Right ventricle myocardium superior (tissue), 1 donor: ENCODE data around the gene IL4. TPM values are rescaled to one million over a fixed set of nuclear protein-coding genes. Genes with fewer than 3 reads are reported as not detected.
"Not testable (repeated sequence)": the region's sequence is repeated elsewhere in the genome, so short reads cannot be mapped to it uniquely, and the experiment has no call there.

ENCODE experiments used
- ATAC-seq: fragments of 200-7000 bp; cut with Tn5 transposase; one replicate; pipeline ENCODE4 v1.9.1; 2020; ENCODE audit warnings: mild to moderate bottlenecking; ENCODE audit not compliant: poor library complexity
- DNase-seq: peaks from one replicate; pipeline ENCODE4 v3.0.0-alpha.2; 2020
- intact Hi-C: fragments of 100-400 bp; cut with DNase I; formaldehyde crosslinking; loops from one replicate; pipeline ENCODE4 v1.11.2; 2022
- total RNA-seq: library from RNA; stranded (reverse); fragmentation: NEBNext Ultra II Directional; extraction: Animal tissue kit (Norgen Biotek cat#: 25700); gene quantifications from one replicate; pipeline ENCODE4 v1.2.1, GENCODE V29; 2021
- donor health status: DM: no; HTN: yes; CAD: no; lungs with severe emphysema.

The IL4 gene
- total RNA-seq, 1 donor from 2014 or later, result not detected

- DNase-seq, result no peak
- intact Hi-C loops, result no loop called here
- no peak for ATAC-seq
Measured at GRCh38 chr5:132684922-132685720, 11.3 kb downstream of the IL4 start.

- DNase-seq (no peak), ATAC-seq (no peak)
- intact Hi-C loops, result no loop called here
Measured at GRCh38 chr5:132686193-132686592, 12.4 kb downstream of the IL4 start.

- intact Hi-C loops, result no loop called here
- DNase-seq, result no peak
- ATAC-seq, result no peak
Measured at GRCh38 chr5:132687995-132688394, 14.2 kb downstream of the IL4 start.

- intact Hi-C loops, result no loop called here
- DNase-seq, result no peak
- ATAC-seq, result no peak
Measured at GRCh38 chr5:132688536-132689339, 14.9 kb downstream of the IL4 start.

GRCh38 chr5:132689513-132689912, 15.7 kb downstream of the IL4 start:
- ATAC-seq (no peak), DNase-seq (no peak)
- intact Hi-C loops, result no loop called here

GRCh38 chr5:132690156-132690555, 16.4 kb downstream of the IL4 start:
- intact Hi-C loops, result no loop called here
- DNase-seq (no peak), ATAC-seq (no peak)

- DNase-seq, ATAC-seq, intact Hi-C loops: not testable (repeated sequence)
Measured at GRCh38 chr5:132691755-132692631, 18.2 kb downstream of the IL4 start.

GRCh38 chr5:132692632-132692967, 18.8 kb downstream of the IL4 start:
- intact Hi-C loops, result no loop called here
- DNase-seq, result no peak
- ATAC-seq, result no peak

GRCh38 chr5:132695956-132696355, 22.2 kb downstream of the IL4 start:
- intact Hi-C loops, result no loop called here
- no peak for ATAC-seq
- no peak for DNase-seq

- intact Hi-C loops, result no loop called here
- no peak for DNase-seq
- ATAC-seq, result no peak
Measured at GRCh38 chr5:132704875-132705274, 31.1 kb downstream of the IL4 start.

- DNase-seq, result no peak
- ATAC-seq, result no peak
- intact Hi-C loops, result no loop called here
Measured at GRCh38 chr5:132708645-132709044, 34.9 kb downstream of the IL4 start.

- ATAC-seq (no peak), DNase-seq (no peak)
- intact Hi-C loops, result no loop called here
Measured at GRCh38 chr5:132714456-132715307, 40.9 kb downstream of the IL4 start.

GRCh38 chr5:132718544-132719312, 44.9 kb downstream of the IL4 start:
- intact Hi-C loops, result no loop called here
- ATAC-seq, result peak; percentile 53

GRCh38 chr5:132725745-132726144, 52.0 kb downstream of the IL4 start:
- ATAC-seq (no peak), DNase-seq (no peak)
- intact Hi-C loops, result no loop called here

More at GRCh38 chr5:132718544-132719312, 44.9 kb downstream of the IL4 start:
- no peak for DNase-seq

- DNase-seq, result no peak
- no peak for ATAC-seq
- intact Hi-C loops, result no loop called here
Measured at GRCh38 chr5:132729896-132730295, 56.1 kb downstream of the IL4 start.
